IPS-11a (cell line): ENCODE results near the gene EPB41L1.

ENCODE experiments used
- H3K4me3 ChIP-seq: one replicate; pipeline ENCODE4 v1.5.1; 2013; ENCODE audit warnings: low read depth, low read length, control low read depth

The EPB41L1 gene

DNA sequence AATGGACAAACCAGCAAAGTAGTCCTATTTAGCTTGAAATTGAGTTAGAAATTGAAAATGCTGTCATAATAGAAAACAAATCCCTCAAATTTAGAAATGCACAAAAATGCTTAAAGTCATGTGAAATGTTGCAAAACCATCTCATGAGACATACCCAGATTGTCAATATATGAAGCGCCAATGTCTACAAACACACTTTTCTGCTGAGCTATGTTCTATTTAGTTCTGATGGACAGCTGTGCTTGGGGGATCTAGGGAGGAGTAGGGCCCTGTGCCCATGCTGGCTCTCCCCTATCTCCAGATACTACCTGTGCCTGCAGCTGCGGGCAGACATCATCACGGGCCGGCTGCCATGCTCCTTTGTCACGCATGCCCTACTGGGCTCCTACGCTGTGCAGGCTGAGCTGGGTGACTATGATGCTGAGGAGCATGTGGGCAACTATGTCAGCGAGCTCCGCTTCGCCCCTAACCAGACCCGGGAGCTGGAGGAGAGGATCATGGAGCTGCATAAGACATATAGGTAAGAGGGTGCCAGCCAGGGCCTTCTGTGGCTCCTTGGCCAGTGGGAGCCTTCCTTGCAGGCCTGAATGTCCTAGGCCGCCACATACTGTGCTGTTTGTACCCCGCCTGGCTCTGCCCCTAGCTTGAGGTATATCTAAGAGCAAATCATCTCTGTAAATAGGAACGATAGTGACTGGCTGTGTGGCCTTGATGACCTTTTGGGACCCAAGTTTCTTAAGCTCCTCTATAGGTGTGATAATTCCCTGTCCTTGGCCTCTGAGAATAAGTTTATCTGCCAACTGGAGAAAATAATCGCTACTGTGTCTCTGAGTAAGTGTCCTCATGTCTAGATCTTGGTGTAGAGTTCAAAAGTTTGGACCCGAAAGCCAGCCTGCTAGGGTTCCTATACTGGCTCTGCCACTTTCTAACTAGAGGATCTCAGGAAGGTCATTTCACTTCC, 30.6 kb downstream of the EPB41L1 start:
- H3K4me3 ChIP-seq = no peak overlapping the region

GRCh38 chr20:36193977-36194712, 39.6 kb downstream of the EPB41L1 start:
- no peak overlapping the region for H3K4me3 ChIP-seq

DNA sequence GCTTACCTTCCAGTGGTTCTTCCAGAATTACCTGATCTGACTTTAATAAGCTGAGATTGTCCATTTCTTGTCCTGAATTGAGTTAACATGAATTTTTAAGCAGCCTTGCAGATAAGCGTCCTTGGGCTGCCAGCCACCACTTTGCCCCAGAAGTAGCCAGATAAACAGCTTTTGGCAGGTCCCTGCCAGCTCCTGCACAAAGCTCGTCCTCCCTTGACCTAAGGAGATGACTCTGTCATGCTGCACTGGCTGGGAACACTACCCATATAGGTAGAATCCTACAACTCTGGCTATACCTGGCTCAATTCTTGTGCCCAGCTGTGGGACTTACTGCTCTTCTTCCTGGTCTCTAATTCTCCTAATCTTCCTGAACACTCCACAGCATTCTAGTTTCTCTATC, 42.1 kb downstream of the EPB41L1 start:
- H3K4me3 ChIP-seq = no peak overlapping the region

DNA sequence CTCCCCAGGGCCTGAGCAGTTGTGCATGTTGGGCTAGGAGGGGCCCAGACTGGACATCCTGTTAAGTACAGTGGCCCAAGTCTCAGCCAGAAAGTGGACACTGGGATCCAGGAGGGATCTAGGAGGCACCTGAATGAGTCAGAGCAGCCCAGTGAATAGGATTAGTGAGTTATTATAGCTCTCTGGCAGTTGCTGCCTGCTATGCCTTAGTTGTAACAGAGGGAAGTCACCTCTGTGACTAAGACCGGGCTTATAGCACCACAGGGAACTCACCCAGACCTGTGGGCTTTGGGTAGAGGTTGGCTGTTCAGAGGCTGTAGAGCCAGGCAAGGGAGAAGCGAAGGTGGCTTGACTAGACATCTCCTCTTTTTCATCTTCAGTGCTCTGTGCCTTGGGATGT, 42.7 kb downstream of the EPB41L1 start:
- H3K4me3 ChIP-seq = no peak overlapping the region

GRCh38 chr20:36199345-36200257, 45.1 kb downstream of the EPB41L1 start:
- H3K4me3 ChIP-seq = no peak overlapping the region

- no peak overlapping the region for H3K4me3 ChIP-seq
These were observed 45.9 kb downstream of the EPB41L1 start for GRCh38 chr20:36200451-36200850.

- H3K4me3 ChIP-seq = no peak overlapping the region
These were observed 46.7 kb downstream of the EPB41L1 start for GRCh38 chr20:36201198-36201597.

GRCh38 chr20:36202891-36203338, 48.4 kb downstream of the EPB41L1 start:
- H3K4me3 ChIP-seq = no peak overlapping the region

GRCh38 chr20:36203861-36204260, 49.3 kb downstream of the EPB41L1 start:
- H3K4me3 ChIP-seq = no peak overlapping the region

GRCh38 chr20:36205026-36205425, 50.5 kb downstream of the EPB41L1 start:
- H3K4me3 ChIP-seq = no peak overlapping the region

GRCh38 chr20:36206068-36206467, 51.5 kb downstream of the EPB41L1 start:
- H3K4me3 ChIP-seq = no peak overlapping the region

DNA sequence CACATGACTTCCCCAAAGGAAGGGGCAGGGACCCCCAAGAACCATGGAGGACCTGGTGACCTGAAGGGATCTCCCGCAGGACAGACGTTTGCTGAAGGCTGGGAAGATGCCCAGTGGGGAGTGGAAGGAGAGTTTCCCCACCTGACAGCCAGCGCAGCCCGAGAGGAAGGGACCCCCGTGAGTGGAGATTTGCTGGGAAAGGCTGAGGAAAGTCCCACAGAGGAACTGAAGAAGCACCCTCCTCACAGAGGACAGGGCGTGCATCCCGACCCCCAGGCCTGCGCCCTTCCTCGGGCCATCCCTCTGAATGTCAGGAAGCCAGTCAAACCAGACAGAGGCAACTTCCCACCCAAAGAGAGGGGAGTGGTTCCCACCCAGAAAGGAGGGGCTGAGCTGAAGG, 52.1 kb downstream of the EPB41L1 start:
- H3K4me3 ChIP-seq = no peak overlapping the region

- H3K4me3 ChIP-seq = no peak overlapping the region
These were observed 53.1 kb downstream of the EPB41L1 start for GRCh38 chr20:36207602-36208001.

- no peak overlapping the region for H3K4me3 ChIP-seq
These were observed 53.7 kb downstream of the EPB41L1 start for GRCh38 chr20:36208257-36208656.

DNA sequence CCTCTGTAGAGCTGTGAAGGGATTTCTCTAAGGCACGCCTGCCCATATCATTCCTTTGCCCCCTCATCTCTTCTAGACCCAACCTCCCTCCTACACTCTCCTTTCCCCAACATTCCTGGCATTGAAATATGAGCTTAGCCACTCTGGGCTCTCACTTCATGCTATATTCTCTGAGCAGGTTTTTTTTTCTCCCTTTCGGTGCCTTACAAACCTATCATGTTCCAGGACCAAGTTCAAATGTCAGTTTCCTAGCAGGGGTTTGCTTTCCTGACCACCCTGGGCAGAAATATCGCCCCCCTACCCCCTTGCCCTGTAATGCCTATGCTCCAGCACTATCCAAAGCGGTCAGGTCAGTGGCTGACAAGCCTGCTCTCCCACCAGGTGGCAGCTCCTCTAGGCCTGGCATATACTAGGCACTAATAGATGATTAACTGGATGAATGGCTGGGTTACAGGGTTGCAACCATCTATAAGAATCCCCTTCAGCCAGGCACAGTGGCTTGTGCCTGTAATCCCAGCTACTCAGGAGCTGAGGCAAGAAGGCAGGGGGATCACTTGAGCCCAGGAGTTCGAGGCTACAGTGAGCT, 56.0 kb downstream of the EPB41L1 start:
- no peak overlapping the region for H3K4me3 ChIP-seq

GRCh38 chr20:36213362-36213761, 58.8 kb downstream of the EPB41L1 start:
- H3K4me3 ChIP-seq = no peak overlapping the region

GRCh38 chr20:36214684-36215256, 60.2 kb downstream of the EPB41L1 start:
- H3K4me3 ChIP-seq = no peak overlapping the region

DNA sequence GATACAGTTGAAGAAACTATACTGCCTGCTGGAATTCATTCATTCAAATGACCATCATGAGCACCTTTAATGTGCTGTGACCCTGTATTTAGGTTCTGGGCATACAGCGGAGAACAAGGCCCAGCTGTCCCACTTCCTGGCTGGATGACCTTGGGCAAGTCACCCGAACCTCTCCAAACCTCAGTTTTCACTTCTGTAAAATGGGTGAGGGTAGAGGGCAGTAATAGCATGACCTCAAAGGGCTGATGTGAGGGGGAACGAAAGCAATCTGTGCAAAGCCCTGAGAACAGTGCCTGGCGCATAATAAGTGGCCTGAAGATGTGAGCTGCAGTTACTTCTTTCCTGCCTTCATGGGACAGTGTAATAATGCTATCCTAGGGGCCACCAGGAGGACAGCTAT, 61.2 kb downstream of the EPB41L1 start:
- no peak overlapping the region for H3K4me3 ChIP-seq

DNA sequence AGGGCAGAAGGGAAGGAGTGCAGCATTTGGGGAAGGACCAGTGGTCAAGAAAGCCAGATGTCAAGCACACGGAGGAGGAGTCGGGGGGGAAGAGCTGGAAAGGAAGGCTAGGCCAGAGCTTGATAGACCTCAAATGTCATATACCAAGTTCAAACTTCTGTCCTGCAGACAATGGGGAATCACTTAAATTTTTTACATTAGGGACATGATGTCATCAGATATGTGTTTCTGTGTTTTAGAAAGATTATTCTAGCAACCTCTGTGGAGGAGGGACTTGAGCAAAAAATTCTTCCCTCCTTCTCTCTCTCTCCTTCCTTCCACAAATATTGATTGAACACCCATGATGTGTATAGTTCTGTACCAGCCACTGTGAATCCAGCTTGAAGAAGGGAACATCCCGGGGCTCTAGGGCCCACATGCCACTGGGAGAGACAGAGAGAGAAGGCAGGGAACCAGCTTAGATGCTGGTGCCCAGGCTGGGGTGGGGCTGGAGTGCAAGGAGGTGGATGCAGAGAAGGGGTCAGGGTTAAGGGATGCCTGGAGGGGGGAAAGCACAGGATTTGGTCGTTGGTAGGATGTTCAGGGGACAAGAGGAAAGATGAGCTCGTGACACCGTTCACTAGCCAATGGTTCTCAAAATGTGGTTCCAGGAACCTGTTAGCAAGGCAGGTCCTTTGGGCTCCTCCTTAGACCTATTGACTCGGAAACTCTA, 61.9 kb downstream of the EPB41L1 start:
- no peak overlapping the region for H3K4me3 ChIP-seq

DNA sequence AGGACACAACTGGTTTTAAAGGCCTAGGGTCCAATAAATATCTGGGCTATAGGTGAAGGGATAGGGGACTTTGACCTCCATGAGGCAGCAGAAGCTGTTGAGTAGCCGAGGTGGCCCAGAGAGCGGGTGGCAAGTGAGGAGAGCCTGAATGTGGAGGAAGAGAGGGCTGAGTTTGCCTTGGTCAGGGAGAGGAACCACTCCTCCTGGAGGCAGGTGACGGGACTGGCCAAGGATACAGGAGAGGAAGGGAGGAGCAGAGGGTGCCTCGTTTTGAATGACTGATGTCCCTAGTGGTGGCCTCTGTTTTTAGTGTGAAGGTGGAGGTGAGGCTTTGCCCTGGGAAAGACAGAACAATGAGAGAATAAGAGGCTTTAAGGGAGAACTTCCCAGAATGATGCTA, 62.7 kb downstream of the EPB41L1 start:
- H3K4me3 ChIP-seq = no peak overlapping the region
